GM19455 (cell line): ENCODE measurements around the gene SUPT6H.

Source experiments
- ATAC-seq: cut with Tn5 transposase; IDR thresholded peaks from one replicate; pipeline ENCODE4 v1.9.1; 2021; ENCODE audit not compliant: unreplicated experiment

The SUPT6H gene

GRCh38 chr17:28748852-28749515 is 87.0 kb downstream of the SUPT6H start:
- ATAC-seq = no peak

DNA sequence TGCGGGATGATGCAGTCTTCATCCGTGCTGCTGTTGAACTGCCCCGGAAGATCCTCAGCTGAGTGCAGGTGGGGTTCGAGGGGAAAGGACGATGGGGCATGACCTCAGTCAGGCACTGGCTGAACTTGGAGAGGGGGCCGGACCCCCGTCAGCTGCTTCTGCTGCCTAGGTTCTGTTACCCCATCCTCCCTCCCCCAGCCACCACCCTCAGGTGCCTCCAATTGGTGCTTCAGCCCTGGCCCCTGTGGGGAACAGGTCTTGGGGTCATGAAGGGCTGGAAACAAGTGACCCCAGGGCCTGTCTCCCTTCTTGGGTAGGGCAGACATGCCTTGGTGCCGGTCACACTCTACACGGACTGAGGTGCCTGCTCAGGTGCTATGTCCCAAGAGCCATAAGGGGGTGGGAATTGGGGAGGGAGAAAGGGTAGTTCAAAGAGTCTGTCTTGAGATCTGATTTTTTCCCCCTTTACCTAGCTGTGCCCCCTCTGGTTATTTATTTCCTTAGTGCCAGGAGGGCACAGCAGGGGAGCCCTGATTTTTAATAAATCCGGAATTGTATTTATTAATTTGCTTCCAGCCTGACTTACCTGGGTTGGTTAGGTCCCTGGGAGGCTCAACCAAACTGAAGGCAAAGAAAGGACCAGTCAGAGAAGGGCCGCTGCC is 87.6 kb downstream of the SUPT6H start:
- no peak for ATAC-seq

GRCh38 chr17:28750178-28751047 is 88.4 kb downstream of the SUPT6H start:
- ATAC-seq = peak; percentile 62

- ATAC-seq = no peak
These were observed 89.8 kb downstream of the SUPT6H start for GRCh38 chr17:28751600-28752366.
